Raji (cell line): ENCODE measurements around the gene GCC2.

Source experiments
- POLR2A ChIP-seq: IDR thresholded peaks from 2 replicates; pipeline ENCODE4 v1.6.1; 2011; ENCODE audit warnings: low read depth, low read length, control low read depth; ENCODE audit not compliant: insufficient read depth

Gene GCC2

DNA sequence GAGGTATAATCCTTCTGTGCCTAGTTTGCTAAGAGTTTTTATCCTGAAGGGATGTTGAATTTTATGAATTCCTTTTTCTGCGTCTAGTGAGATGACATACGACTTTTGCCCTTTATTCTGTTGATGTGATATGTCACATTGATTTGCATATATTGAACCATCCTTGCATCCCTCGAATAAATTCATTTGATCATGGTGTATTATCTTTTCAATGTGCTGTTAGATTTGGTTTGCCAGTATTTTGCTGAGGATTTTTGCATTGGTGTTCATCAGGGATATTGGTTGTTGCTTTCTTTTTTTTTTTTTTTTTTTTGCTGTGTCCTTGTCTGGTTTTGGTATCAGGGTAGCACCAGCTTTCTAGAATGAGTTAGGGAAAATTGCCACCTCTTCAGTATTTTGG is 9.1 kb downstream of the GCC2 start:
- TF ChIP-seq POLR2A = no peak

DNA sequence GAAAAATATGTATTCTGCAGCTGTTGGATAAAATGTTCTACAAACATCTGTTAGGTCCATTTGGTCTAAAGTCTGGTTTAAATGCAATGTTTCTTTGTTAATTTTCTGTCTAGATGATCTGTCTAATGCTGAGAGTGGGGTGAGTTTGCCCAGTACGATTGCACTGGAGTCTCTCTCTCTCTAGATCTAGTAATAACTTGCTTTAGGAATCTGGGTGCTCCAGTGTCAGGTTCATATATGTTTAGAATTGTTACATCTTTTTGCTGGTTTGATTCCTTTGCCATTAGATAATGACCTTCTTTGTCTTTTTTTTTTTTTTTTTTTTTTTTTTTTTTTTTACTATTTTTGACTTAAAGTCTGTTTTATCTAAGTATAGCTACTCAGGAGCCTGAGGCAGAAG is 10.4 kb downstream of the GCC2 start:
- no peak for TF ChIP-seq POLR2A

DNA sequence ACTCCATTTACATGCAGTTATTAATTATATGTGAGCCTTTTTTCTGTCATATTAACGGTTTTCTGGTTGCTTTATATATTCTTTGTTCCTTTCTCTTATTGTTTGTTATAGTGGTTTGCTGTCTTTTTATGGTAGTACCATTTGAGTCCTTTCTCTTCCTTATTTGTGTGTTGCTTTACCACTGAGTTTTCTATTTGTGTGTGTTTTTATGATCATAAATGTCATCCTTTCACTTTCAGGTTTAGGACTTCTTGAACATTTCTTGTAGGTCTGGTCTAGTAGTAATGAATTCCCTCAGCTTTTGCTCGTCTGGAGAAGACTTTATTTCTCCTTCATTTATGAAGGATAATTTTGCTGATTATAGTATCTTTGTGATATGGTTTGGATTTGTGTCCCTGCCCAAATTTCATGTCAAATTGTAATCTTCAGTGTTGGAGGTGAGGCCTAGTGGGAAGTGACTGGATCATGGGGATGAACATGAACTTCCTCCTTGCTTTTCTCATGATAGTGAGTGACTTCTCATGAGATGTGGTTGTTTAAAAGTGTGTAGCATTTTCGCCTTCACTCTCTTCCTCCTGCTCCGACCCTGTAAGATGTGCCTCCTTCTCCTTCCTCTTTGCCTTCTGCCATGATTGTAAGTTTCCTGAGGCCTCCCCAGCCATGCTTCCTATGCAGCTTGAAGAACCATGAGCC is 11.5 kb downstream of the GCC2 start:
- no peak for TF ChIP-seq POLR2A

DNA sequence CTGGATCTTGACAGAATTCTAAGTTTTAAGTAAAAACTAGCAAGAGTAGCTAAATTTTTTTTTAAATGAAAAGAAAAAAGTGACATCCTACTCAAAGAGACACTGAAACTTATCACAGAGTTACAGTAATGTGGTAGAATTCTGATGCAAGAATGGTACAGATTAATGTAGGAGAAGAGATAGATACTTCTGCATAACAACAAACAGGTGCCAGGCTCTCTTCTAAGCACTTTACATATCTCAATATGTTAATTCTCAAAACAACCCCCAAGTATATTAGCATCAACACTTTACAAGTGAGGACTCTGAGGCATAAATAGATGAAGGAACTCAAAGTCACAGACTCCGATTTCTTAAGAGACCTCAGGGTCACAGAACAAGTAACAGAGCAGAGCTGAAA is 28.1 kb downstream of the GCC2 start:
- no peak for TF ChIP-seq POLR2A

DNA sequence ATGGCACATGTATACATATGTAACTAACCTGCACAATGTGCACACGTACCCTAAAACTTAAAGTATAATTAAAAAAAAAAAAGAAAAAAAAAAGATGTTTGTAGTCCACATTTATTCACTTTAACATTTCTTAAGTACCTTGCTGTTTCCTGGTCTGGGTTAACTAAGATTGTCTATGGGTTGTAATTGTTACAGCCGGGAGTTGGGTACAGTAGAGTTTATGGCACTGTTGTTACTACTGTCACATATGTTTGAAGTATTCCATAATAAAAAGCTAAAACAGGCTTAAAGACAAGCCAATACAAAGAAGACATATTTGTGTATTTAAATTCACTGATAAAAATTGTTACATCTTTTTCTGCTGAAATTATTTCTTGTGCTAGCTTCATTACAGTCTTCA is 36.2 kb downstream of the GCC2 start:
- TF ChIP-seq POLR2A = no peak

DNA sequence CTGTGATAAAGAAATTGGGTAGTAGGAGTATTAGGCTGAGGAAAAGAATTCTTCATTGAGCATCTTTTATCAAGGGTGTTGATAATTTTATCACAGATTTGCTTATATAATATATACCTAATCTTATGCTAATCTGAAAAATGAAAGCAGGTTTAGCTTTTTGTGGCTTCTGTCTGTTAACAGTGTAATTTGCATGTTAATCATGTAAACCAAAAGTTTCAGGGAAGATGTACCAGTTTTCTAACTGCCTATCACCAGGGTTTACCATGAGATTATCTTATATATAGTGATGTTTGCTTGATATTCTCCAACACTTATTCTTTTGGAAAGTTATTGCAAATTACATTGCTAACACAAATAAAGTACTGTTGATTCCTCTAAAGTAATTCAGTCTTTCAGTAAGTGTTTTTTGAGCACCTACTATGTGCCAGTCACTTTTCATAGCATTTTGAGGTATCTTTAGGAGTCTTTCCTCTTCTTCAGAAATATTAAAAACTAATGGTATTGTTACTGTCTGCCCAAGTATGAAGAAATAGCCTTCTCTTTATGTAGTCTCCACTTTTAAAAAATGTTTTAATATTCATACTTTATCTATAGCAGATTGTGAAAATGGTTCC is 41.6 kb downstream of the GCC2 start:
- TF ChIP-seq POLR2A = no peak

DNA sequence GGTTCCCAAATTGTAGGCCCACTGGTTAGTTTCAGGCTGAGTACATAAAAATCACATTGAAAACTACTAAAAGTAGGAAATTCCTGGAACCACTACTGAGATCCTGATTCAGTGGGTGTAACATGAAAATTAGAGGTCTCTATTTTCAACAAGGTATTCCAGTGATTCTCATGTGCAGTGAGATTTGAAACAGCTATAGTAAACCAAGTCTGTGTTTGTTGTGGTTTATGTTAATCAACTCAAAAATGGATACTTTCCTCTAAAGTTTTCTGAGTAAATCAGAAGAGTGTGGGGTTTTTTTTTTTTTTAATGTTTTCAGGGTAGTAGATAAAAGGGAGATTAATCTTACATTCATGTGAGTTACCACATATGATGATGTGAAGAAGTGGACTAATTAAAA is 42.8 kb downstream of the GCC2 start:
- TF ChIP-seq POLR2A = no peak

DNA sequence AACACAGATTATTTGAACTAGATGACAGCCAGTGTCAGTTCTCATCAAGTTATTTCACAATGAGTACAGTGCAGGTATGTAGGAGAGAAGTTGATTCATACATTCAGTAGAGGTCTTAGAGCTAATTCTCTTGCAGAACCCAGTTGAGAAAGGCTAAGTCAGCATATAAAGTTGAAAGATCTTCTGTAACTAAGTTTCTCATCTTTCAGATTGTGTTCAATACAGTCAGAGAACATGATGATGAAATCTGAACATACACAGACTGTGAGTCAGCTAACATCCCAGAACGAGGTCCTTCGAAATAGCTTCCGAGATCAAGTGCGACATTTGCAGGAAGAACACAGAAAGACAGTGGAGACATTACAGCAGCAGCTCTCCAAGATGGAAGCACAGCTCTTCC is 43.4 kb downstream of the GCC2 start:
- TF ChIP-seq POLR2A = no peak

DNA sequence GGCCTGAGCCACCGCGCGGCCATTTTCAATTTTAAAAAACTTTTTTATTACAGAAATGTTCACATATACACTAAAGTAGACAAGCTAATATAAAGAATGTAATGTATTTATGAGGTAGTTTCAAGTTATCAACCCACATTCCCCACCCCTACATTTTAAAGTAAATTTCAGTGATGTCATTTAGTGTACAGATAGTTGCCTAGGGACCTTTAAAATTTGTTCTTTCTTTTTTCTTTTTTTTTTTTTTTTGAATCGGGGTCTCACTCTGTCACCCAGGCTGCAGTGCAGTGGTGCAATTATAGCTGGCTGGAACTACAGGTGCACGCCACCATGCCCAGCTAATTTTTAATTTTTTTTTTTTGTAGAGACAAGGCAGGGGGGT is 82.7 kb downstream of the GCC2 start:
- no peak for TF ChIP-seq POLR2A

DNA sequence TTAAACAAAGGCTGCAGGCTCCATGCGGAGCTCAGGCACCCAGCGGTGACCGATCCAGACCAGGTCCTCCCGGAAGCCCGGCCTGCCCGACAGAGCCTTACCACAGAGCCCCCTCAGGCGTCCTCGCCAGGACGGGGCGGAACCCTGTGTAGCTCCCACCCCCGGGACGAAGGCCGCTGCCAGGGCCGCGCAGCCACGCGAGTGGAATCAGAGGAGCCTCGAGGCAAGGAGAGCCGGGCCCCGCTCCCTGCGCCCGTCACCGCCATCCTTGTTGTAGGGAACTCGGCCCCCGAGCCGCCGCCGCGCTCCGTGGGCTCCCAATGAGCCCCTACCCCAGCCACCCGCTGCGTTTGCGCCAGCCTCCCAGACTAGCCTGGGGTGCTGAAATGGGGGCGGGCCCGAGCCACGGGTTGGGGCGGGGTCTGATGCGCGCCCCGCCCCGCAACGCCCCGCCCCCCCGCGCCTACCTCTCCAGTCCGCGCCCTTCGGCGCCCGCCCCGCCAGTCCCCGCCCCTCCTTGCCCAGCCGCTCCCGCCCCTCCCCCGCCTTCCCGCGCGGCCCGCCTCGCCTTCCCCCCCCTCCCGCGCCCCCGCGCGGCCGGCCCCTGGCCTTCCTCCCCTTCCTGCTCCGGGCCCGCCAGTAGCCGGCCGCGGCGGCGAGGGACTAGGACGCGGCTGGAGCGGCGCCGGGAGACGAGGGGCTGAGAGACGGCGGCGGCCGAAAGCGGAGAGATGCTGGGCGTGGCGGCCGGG is 85.0 kb downstream of the GCC2 start, which contains the start of gene LIMS1:
Gene LIMS1 (plus strand): TSS at position 639 of the 752 bp plus-strand sequence. CDS start 93 bp downstream, at position 732.
- peak; percentile 92 for TF ChIP-seq POLR2A

DNA sequence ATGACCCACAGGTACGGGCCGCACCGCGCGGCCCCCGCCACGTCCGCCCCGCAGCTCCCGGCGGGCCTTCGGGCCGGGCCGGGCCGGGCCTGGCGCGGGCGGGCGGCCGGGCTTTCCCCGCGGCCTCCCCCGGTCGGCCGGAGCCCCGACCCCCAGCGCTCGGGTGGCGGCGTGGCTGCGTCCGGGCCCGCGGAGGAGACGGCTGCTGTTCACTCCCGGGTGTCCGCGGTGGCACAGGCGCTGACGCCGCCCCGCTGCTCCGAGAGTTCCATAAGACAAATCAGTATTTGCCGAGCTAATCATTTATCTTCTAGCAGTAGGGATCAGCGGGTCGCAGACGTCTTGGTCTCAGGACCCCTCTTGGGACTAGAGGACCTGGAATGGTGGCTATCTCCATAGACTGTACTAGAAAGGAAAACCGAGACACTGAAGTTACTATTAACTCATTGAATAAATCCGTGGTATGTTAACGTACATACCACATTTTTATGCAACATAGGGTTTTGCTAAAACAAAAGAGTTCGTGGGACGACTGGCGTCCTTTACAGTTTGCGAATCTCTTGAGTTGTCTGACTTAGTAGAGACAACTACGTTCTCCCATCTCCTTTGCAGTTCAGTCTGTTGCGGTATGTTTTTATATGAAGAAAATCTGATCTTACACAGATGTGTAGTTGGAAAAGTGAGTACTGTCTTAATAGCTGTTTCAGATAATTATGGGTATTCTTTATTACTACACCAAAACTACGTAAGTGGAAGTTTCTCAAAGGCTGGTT is 85.8 kb downstream of the GCC2 start:
- no peak for TF ChIP-seq POLR2A

DNA sequence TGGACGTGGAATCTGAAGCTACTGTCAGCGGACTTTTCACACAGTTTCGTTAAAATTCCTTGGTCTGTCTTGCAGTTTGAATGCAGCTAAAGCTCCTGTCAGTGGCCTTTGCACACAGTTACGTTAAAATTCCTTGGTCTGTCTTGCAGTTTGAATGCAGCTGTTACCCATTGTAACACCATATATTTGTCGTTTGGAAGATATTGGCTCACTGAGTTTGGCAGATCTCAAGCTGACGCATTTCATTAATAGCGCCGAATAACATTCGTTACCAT is 86.3 kb downstream of the GCC2 start:
- no peak for TF ChIP-seq POLR2A

DNA sequence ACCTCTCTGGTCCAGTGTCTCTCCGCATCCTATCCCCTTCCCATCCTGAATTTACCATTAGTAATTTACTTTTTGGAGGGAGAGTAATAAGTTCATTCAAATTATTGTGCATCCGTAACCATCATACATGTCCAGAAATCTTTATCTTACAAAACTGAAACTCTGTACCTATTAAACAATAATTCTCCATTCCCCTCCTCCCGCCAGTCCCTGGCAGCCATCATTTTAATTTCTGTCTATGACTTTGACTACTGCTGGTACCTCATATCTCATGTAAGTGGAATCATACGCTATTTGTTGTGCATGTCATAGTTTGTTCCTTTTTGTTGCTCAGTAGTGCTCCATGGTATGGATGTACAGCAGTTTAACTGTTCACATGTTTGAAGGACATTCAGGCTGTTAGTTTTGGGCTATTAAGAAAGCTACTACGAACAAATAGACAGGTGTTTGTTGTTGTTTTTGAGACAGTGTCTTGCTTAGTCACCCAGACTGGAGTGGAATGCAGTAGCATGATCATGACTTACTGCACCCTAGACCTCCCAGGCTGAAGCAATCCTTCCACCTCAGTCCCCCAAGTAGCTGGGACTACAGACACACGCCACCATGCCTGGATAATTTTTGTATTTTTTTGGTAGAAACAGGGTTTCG is 87.3 kb downstream of the GCC2 start:
- no peak for TF ChIP-seq POLR2A

DNA sequence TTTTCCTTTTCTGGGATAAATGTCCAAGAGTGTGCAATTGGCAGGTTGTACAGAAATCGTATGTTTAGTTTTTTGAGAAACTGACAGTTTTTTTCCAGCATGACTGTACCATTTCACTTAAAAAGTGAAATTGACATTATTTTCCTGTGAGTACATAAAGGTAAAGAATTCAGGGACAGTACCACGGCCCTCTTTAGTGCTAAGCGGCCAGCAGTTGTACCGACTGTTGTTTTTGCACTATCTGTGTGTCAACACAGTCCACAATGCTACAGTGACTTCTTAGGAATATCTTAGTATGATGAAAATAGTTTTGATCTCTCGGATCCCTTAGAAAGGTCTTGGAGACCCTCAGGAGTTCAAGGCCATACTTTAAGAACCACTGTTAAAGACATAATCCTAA is 87.9 kb downstream of the GCC2 start:
- no peak for TF ChIP-seq POLR2A

DNA sequence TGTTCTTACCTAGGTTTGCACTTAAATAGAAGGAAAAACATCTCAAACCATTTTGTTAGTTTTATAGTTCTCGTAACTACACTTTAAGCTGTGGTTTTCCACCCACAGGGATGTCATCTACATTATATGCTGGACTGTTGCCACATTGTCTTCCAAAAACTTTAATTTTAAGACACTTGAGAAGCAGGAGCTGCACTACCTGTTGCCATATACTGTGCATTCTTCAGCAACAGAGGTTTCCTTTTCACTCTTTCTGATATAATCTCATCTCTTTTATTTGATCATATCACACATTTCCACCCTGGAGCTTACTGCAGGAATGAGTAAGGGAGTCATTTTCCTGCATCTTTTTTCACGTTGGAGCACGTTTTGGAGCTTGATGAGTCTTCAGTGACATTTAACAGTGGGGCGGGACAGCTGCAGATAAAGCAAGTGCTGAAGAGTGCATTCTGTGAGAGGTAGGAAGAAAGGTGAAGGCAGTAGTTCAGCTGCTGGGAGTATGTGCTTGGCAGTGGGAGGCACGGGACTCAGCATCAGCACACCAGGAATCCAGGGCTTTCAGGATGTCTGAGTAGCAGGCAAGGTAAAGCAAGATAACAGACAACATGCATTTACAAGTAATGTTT is 89.1 kb downstream of the GCC2 start:
- TF ChIP-seq POLR2A = no peak
